Kidney (tissue), 14 donors: ENCODE data around the gene ATP6V0D1. TPM values are rescaled to one million over a fixed set of nuclear protein-coding genes. Genes with fewer than 3 reads are reported as not detected.

Source experiments
- DNase-seq, 5 donors: peaks; one replicate each; pipeline ENCODE4 v3.0.0-alpha.2; 2013 to 2020
- FAIRE-seq: peaks from 2 replicates; lab custom pipeline; 2012; peaks lifted over from hg19 to GRCh38; lab: Jason Lieb, UNC
- H3K27ac ChIP-seq, 2 donors: one replicate each; pipeline ENCODE4 v1.7.0; 2013; ENCODE audit warnings: low read depth in 2 of 2, low read length in 2 of 2, inconsistent platforms in 1 of 2
- H3K27me3 ChIP-seq: one replicate; pipeline ENCODE4 v1.7.1; 2013; ENCODE audit warnings: low read length, inconsistent platforms; ENCODE audit not compliant: control insufficient read depth, insufficient read depth
- H3K36me3 ChIP-seq, 3 donors: one replicate each; pipeline versions ENCODE4 v1.7.0 to v1.7.1; 2013; ENCODE audit warnings: low read length in 3 of 3, control low read depth in 1 of 3, inconsistent platforms in 1 of 3; ENCODE audit not compliant: insufficient read depth in 3 of 3, control insufficient read depth in 2 of 3
- H3K4me1 ChIP-seq, 3 donors: one replicate each; pipeline versions ENCODE4 v1.7.0 to v1.7.1; 2013; ENCODE audit warnings: low read length in 3 of 3, inconsistent platforms in 1 of 3, low read depth in 1 of 3; ENCODE audit not compliant: control insufficient read depth in 2 of 3, insufficient read depth in 2 of 3
- H3K4me3 ChIP-seq, 3 donors: one replicate each; pipeline versions ENCODE4 v1.7.0 to v1.8.1; 2013; ENCODE audit warnings: low read length in 3 of 3, control low read depth in 1 of 3, inconsistent platforms in 1 of 3
- H3K9ac ChIP-seq, 3 donors: one replicate each; pipeline versions ENCODE4 v1.7.0 to v1.7.1; 2013; ENCODE audit warnings: low read length in 3 of 3, control low read depth in 1 of 3, inconsistent platforms in 1 of 3
- H3K9me3 ChIP-seq, 3 donors: one replicate each; pipeline versions ENCODE4 v1.7.0 to v1.7.1; 2013; ENCODE audit warnings: low read length in 3 of 3, control low read depth in 1 of 3, inconsistent platforms in 1 of 3; ENCODE audit not compliant: control insufficient read depth in 2 of 3, insufficient read depth in 1 of 3
- intact Hi-C: fragments of 100-400 bp; cut with DNase I; formaldehyde crosslinking; loops from one replicate; pipeline ENCODE4 v1.11.1; 2022
- polyA plus RNA-seq: library from polyadenylated mRNA; stranded (reverse); fragments of 350-450 nt; fragmentation: Illumina TruSeq; extraction: RNeasy Lipid Tissue Mini Kit (QIAGEN cat#74804); gene quantifications from one replicate; pipeline ENCODE4 v1.2.3, GENCODE V29; 2014; ENCODE audit warnings: low read depth, low replicate concordance; ENCODE audit not compliant: insufficient read depth
- total RNA-seq: library from RNA; stranded (reverse); fragmentation: NEBNext Ultra II Directional; extraction: Animal tissue kit (Norgen Biotek cat#: 25700); gene quantifications from one replicate; pipeline ENCODE4 v1.2.1, GENCODE V29; 2021
- TF ChIP-seq, protein P1 (sequence below): IDR thresholded peaks from 3 replicates; pipeline ENCODE4 v1.5.1; 2012; ENCODE audit warnings: mild to moderate bottlenecking, moderate library complexity, borderline replicate concordance; ENCODE audit not compliant: insufficient read depth; ENCODE audit errors: extremely low read depth
- donor health status: control.
- donor health status: control.
- donor health status: control.
- donor health status: control.
- donor health status: control.
- donor health status: DM: yes; HTN: yes; CAD: no.
- donor health status: Normal renal cell carcinoma (clear cell type).

ATP6V0D1 gene
- total and polyA plus RNA-seq, 2 donors from 2014 or later, result 100 to 208 TPM

GRCh38 chr16:67393111-67393787 is 87.7 kb downstream of the ATP6V0D1 start, which contains the start of gene TPPP3:
TSS of gene TPPP3 (minus strand) at chr16:67393498. CDS start at chr16:67391111, 2,387 bp downstream.
- FAIRE-seq (no peak), DNase-seq (peak; percentile 91 to 97 (median 95))
- intact Hi-C loops, result no loop called here
- TF ChIP-seq, protein P1, sequence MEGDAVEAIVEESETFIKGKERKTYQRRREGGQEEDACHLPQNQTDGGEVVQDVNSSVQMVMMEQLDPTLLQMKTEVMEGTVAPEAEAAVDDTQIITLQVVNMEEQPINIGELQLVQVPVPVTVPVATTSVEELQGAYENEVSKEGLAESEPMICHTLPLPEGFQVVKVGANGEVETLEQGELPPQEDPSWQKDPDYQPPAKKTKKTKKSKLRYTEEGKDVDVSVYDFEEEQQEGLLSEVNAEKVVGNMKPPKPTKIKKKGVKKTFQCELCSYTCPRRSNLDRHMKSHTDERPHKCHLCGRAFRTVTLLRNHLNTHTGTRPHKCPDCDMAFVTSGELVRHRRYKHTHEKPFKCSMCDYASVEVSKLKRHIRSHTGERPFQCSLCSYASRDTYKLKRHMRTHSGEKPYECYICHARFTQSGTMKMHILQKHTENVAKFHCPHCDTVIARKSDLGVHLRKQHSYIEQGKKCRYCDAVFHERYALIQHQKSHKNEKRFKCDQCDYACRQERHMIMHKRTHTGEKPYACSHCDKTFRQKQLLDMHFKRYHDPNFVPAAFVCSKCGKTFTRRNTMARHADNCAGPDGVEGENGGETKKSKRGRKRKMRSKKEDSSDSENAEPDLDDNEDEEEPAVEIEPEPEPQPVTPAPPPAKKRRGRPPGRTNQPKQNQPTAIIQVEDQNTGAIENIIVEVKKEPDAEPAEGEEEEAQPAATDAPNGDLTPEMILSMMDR, result peak; percentile 31
- H3K4me3 ChIP-seq, result peak within 1 kb of the TSS; percentile 12 to 55 (median 24)
- no peaks in the 10 kb centered on the region for H3K27me3 ChIP-seq
- H3K9ac ChIP-seq, result peak within 1 kb of the TSS in 2 of 3 donors; percentile 65 to 67
- no peaks in the 10 kb centered on the region for H3K36me3 ChIP-seq
- peaks cover 0 to 32% (median 0%) of the 10 kb centered on the region in 3 donors for H3K4me1 ChIP-seq
- H3K9me3 ChIP-seq, result no peaks in the 10 kb centered on the region
- H3K27ac ChIP-seq, result peak within 1 kb of the TSS; percentile 57 to 80

DNA sequence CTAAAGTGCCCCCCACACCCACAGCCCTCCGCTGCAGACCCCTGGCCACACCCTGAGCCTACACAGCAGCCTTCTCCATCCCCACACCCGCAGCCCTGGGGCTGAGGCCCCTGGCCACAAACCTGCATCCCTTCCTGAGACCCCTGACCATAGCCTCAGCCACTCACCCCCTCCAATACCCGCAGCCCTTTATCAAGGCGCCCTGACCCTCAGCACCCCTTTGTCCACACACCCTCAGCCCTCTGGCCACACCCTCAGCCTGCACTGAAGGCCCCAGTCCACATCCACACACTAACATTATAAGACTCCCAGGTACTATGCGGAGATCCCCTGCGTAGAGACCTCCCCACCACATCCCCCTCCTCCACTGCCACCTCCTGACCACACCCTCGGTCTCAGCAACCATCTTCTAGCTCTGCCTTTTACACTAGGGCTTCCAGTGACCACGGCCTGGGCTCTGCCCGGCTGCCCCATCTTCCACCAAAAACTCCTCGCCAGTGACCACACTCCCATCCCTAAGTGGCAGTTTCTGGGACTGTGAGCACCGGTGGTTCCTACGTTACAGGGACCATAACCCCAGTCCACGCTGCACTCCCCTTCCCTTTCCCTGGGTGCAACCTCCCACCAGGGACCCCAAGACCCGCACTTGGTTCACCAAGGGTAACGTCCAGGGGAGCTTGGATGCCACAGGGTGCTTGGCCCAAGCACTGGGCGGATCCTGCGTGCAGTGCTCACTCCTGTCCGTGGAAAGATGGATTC is 88.5 kb downstream of the ATP6V0D1 start:
- no peaks in the 10 kb centered on the region for H3K27me3 ChIP-seq
- peak overlapping the region in 1 of 2 donors; percentile 57 for H3K27ac ChIP-seq
- TF ChIP-seq, protein P1, result no peak
- H3K9ac ChIP-seq, result peak overlapping the region in 2 of 3 donors; percentile 65 to 67
- FAIRE-seq (no peak), DNase-seq (peak in 1 of 5 donors; percentile 44)
- intact Hi-C loops, result no loop called here
- H3K36me3 ChIP-seq, result no peaks in the 10 kb centered on the region
- H3K4me3 ChIP-seq, result peak overlapping the region; percentile 12 to 55 (median 24)
- peaks cover 0 to 27% (median 0%) of the 10 kb centered on the region in 3 donors for H3K4me1 ChIP-seq
- H3K9me3 ChIP-seq, result no peaks in the 10 kb centered on the region

DNA sequence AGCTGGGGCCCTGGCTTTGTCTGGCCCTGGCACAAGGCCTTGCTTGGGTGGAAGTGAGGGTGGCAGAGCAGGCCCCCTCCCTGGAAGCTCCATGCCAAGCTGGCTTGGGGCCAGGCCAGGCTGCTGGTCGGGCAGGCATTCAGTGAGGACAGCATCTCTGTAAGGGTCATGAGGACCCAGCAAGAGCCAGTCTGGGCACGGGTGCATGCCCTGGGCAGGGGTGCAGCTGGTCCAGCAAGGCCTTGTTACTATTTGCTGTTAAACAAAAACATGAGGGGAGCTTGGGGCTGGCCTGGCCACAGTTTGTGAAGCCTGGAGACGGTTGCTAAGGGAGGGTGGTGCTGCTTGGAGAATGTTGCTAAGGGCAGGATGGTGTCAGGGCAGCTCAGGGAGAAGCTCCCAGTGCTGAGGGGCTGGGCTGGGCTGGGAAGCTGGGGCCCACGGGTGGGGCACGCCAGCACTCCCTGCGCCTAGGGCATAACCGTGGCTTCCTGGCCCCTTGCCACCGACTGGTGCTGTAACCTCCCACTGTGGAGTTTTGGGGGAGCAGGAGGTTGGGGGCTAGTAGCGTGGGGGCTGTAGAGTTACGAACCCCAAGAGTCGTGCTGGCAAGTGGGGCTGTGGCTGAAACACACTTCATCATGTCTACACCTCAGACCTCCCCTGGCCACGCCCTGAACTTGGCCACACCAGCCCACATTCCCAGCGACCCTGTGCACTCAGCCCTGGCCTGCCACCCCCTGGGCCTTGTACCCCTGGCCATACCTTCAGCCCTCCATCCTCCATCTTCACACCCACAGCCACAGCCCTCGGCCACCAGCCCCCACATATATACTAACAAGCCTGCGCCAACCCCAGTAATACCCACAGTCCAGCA is 89.3 kb downstream of the ATP6V0D1 start:
- Histone ChIP-seq H3K27me3 (no peaks in the 10 kb centered on the region), H3K4me1 (peaks cover 0 to 20% (median 0%) of the 10 kb centered on the region in 3 donors), H3K27ac (no peak overlapping the region), H3K9ac (no peak overlapping the region), H3K36me3 (no peaks in the 10 kb centered on the region), H3K4me3 (no peak overlapping the region), H3K9me3 (no peaks in the 10 kb centered on the region)
- DNase-seq, result peak in 1 of 5 donors; percentile 63
- intact Hi-C loops, result no loop called here
- no peak for FAIRE-seq
- TF ChIP-seq, protein P1, result no peak
